Progenitor cell of endocrine pancreas (in vitro differentiated cells): Measurements from ENCODE around the gene PI16. TPM values are rescaled to one million over a fixed set of nuclear protein-coding genes. Genes with fewer than 3 reads are reported as not detected.

Experiments used
- DNase-seq: peaks from one replicate; pipeline ENCODE4 v3.0.0; 2021; ENCODE audit warnings: low spot score; ENCODE audit not compliant: unreplicated experiment
- H3K27ac Mint-ChIP-seq: 2 replicates; pipeline ENCODE4 v1.8.0; 2021; ENCODE audit warnings: mild to moderate bottlenecking, moderate library complexity, mixed read lengths
- H3K27me3 Mint-ChIP-seq: 2 replicates; pipeline ENCODE4 v1.8.0; 2021; ENCODE audit warnings: mixed read lengths
- H3K36me3 Mint-ChIP-seq: 2 replicates; pipeline ENCODE4 v1.8.0; 2022; ENCODE audit warnings: mixed read lengths; ENCODE audit not compliant: insufficient read depth
- H3K4me1 Mint-ChIP-seq: 2 replicates; pipeline ENCODE4 v1.8.0; 2021; ENCODE audit warnings: low read depth, mixed read lengths
- H3K4me3 Mint-ChIP-seq: 2 replicates; pipeline ENCODE4 v1.8.0; 2021; ENCODE audit warnings: low read depth, mild to moderate bottlenecking, moderate library complexity, mixed read lengths
- H3K9me3 Mint-ChIP-seq: 2 replicates; pipeline ENCODE4 v1.8.0; 2021; ENCODE audit warnings: low read depth, mixed read lengths
- long read RNA-seq: library from polyadenylated mRNA; unstranded; transcript quantifications from one replicate; pipeline ENCODE4 v2.0.0, GENCODE V29; 2020
- total RNA-seq: library from RNA; stranded (reverse); gene quantifications from 2 replicates; pipeline ENCODE4 v1.2.1, GENCODE V29; 2021
- TF ChIP-seq, protein P1 (sequence below): fragments of 200-600 bp; sonication (generic); IDR thresholded peaks from one replicate; pipeline ENCODE4 v1.5.0; 2021; ENCODE audit warnings: antibody characterized with exemption, mild to moderate bottlenecking; ENCODE audit not compliant: unreplicated experiment

PI16 gene, protein sequence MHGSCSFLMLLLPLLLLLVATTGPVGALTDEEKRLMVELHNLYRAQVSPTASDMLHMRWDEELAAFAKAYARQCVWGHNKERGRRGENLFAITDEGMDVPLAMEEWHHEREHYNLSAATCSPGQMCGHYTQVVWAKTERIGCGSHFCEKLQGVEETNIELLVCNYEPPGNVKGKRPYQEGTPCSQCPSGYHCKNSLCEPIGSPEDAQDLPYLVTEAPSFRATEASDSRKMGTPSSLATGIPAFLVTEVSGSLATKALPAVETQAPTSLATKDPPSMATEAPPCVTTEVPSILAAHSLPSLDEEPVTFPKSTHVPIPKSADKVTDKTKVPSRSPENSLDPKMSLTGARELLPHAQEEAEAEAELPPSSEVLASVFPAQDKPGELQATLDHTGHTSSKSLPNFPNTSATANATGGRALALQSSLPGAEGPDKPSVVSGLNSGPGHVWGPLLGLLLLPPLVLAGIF
- total RNA-seq: not detected in 2 replicates
- long read RNA-seq: 0 reads

DNA sequence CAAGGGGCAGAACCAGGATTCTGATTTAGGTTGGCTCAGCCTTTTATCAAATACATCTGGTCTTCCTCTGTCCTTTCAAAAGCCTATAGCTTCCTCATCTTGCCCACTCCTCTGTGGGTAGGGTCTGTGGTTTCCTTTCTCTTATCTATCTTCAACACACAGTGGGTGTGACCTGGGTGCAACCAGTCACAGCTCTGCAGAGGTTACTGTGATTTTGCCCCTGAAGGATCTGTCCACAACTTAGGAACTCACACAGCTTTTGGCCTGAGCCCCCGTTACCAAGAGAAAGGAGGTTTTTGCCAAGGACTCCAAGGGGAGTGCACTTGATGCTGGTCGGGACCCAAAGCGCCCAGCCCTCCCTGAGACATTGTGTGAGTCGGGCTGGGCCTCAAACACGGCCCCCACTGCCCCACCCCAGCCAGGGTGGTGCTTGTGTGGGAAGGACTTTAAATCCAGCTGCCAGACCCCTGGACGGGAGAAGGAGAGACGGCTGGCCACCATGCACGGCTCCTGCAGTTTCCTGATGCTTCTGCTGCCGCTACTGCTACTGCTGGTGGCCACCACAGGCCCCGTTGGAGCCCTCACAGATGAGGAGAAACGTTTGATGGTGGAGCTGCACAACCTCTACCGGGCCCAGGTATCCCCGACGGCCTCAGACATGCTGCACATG lies at the start of gene PI16:
Gene PI16, plus strand, starts transcription at position 477 of the 670 bp plus-strand sequence. Its CDS starts 23 bp downstream, at position 500.
- DNase-seq: no peak
- Mint-ChIP-seq H3K9me3 (no peaks in the 10 kb centered on the region), H3K4me1 (no peaks in the 10 kb centered on the region), H3K36me3 (no peaks in the 10 kb centered on the region), H3K27ac (no peak within 1 kb of the TSS), H3K4me3 (no peak within 1 kb of the TSS), H3K27me3 (peaks cover 6% of the 10 kb centered on the region)
- TF ChIP-seq, protein P1, sequence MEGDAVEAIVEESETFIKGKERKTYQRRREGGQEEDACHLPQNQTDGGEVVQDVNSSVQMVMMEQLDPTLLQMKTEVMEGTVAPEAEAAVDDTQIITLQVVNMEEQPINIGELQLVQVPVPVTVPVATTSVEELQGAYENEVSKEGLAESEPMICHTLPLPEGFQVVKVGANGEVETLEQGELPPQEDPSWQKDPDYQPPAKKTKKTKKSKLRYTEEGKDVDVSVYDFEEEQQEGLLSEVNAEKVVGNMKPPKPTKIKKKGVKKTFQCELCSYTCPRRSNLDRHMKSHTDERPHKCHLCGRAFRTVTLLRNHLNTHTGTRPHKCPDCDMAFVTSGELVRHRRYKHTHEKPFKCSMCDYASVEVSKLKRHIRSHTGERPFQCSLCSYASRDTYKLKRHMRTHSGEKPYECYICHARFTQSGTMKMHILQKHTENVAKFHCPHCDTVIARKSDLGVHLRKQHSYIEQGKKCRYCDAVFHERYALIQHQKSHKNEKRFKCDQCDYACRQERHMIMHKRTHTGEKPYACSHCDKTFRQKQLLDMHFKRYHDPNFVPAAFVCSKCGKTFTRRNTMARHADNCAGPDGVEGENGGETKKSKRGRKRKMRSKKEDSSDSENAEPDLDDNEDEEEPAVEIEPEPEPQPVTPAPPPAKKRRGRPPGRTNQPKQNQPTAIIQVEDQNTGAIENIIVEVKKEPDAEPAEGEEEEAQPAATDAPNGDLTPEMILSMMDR: no peak

DNA sequence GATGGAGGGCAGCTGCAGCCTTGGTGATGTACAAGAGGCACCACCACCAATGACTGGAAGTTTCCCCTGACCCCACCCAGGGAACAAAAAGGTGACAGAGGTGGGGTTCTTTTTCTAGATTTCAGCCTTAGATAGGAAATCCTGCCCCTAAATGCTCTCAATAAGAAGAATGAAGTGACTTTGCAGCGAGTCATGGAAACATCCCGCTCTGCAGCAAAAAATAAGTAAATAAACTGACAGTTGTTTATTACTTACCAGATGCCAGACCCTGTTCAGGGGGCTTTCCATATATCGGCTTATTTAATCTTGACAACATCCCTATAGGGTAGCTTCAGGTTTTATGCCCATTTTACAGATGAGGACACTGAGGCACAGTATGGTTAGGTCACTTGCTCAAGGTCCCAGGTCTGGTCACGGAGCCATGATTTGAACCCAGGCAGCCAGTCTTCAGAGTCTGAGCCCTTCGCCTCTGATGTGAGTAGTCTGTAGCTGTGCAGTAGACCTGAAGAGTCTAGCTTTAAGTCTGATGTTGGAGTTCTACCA lies 49.6 kb upstream of the PI16 start:
- Mint-ChIP-seq H3K27me3 (no peaks in the 10 kb centered on the region), H3K4me3 (no peak overlapping the region), H3K27ac (no peak overlapping the region), H3K36me3 (peaks cover 9% of the 10 kb centered on the region), H3K4me1 (peaks cover 6% of the 10 kb centered on the region), H3K9me3 (no peaks in the 10 kb centered on the region)
- TF ChIP-seq, protein P1: no peak
- DNase-seq: no peak

DNA sequence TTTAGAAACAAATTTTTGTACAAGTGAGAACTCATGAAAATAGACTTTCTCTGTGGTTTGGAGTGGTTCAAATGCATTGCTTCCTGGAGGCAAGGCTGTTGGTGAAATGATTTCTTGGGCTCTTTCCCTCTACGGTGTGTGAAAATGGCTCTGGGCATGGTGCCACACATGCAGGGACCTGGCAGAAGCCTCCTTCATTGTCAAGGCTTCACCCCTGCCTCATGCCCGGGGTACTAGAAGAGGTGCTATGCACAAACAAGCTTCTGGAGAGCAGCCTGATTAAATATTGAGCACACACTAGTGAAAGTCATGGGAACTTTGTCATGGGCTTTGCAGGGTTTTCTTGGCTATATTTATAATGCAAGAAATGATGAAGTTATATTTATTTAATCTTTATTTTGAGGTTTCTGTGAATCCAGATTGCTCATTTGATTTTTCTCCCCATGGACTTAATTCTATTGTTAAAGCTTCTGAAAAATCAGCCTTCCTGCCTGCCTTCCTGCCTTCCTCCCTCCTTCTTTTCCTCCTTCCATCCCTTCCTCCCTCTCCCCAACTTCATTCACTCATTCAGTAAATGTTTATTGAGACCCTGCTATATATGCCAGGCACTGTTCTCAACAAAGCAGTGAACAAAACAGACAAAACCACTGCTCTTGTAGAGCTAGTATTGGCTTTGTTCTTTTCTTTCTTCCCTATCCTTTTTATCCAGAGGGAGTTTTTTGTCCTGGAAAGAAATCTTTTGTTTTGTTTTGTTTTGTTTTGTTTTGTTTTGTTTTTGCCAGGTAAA lies 47.8 kb upstream of the PI16 start:
- Mint-ChIP-seq H3K36me3 (peaks cover 9% of the 10 kb centered on the region), H3K27ac (no peak overlapping the region), H3K9me3 (no peaks in the 10 kb centered on the region), H3K27me3 (no peaks in the 10 kb centered on the region), H3K4me3 (no peak overlapping the region), H3K4me1 (peaks cover 6% of the 10 kb centered on the region)
- no peak for DNase-seq
- TF ChIP-seq, protein P1: no peak

DNA sequence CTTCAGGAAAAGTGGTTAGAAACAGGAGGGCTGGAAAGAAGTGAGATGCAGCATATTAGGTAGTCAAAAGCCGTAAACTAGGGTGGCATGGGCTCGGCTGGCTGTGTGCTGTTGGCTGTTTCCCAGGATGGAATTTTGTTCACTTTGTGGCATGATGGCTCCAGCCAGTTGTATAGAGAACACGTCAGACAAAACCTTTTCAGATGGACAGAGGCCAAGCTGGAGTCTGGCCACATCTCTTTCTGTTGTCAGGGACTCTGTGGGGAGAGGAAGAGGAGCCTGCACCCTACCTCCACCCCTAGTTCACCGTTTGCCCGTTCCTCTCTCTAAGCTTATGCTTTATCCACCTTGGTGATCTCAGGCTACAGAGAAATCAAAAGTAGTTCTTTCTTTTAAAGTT lies 46.8 kb upstream of the PI16 start:
- Mint-ChIP-seq H3K27ac (peak overlapping the region; percentile 37), H3K36me3 (peaks cover 11% of the 10 kb centered on the region), H3K4me1 (peaks cover 6% of the 10 kb centered on the region), H3K9me3 (no peaks in the 10 kb centered on the region), H3K27me3 (no peaks in the 10 kb centered on the region), H3K4me3 (no peak overlapping the region)
- TF ChIP-seq, protein P1: no peak
- DNase-seq: no peak

DNA sequence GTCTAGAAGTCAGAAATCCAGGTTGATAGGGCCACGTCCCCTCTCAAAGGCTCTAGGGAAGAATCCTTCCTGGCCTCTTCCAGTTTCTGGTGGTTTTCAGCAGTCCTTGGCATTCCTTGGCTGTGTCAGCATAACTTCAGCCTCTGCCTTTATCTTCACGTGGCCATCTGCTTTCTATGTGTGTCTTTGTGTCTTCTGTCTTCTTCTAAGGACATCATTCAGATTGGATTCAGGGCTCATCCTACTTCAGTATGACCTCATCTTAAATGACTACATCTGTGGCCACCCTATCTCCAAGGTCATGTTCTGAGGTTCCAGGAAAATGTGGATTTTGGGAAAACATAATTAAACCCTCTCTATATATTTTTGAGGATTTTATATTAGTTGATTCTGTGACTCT lies 45.8 kb upstream of the PI16 start:
- peaks cover 8% of the 10 kb centered on the region for H3K36me3 Mint-ChIP-seq
- H3K27ac Mint-ChIP-seq: no peak overlapping the region
- no peaks in the 10 kb centered on the region for H3K27me3 Mint-ChIP-seq
- peaks cover 6% of the 10 kb centered on the region for H3K4me1 Mint-ChIP-seq
- no peak for DNase-seq
- TF ChIP-seq, protein P1: no peak
- no peak overlapping the region for H3K4me3 Mint-ChIP-seq
- no peaks in the 10 kb centered on the region for H3K9me3 Mint-ChIP-seq
